OCI-LY3 (cell line): ENCODE results near the gene RPS6KA2.

Source experiments
- EZH2phosphoT487 ChIP-seq: fragments of 200-600 bp; shearing (Covaris generic); IDR thresholded peaks from 2 replicates; pipeline ENCODE4 v1.6.1; 2018; ENCODE audit warnings: antibody characterized with exemption, mixed run types, low read depth
- TF ChIP-seq, protein P1 (sequence below): fragments of 200-600, 300-600 bp; sonication (generic); IDR thresholded peaks from 2 replicates; pipeline ENCODE4 v1.5.1; 2014; ENCODE audit warnings: antibody characterized with exemption, low read length, low read depth

DNA sequence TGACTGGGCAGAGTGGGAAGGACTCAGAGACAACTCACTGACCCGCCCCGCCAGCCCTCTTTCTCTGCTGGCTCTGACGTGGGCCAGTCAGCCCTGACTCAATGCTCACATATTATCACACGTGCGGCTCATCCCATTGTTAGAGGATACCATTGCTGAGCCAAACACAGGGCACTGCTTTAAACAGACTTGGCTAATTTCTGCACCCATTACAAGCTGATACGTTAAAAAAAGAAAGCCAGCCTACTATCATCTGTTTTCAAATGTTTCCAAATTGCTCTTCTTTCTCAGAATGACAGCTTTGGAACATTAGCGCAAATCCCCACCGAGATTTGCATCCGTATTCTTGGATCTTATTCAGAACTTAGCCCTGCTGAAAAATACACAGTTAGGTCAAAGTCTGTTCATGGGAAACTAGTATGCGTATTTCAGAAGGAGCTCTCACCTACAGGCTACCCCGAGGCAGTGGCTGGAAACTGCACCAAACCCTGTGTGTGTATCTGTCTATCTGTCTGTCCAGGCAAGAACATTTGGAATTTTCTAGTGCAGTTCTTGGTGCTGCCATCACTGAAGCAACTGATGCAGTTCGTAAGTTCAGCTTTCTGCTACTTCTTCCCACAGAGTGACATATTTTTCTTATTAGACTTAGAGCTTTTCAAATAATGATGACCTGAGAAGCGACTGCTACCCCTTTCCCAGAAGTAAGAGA lies 73.3 kb downstream of the RPS6KA2 start:
- TF ChIP-seq, protein P1, sequence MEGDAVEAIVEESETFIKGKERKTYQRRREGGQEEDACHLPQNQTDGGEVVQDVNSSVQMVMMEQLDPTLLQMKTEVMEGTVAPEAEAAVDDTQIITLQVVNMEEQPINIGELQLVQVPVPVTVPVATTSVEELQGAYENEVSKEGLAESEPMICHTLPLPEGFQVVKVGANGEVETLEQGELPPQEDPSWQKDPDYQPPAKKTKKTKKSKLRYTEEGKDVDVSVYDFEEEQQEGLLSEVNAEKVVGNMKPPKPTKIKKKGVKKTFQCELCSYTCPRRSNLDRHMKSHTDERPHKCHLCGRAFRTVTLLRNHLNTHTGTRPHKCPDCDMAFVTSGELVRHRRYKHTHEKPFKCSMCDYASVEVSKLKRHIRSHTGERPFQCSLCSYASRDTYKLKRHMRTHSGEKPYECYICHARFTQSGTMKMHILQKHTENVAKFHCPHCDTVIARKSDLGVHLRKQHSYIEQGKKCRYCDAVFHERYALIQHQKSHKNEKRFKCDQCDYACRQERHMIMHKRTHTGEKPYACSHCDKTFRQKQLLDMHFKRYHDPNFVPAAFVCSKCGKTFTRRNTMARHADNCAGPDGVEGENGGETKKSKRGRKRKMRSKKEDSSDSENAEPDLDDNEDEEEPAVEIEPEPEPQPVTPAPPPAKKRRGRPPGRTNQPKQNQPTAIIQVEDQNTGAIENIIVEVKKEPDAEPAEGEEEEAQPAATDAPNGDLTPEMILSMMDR, result no peak
- no peak for TF ChIP-seq EZH2phosphoT487
